IgD-negative memory B cell (primary cell): Measurements from ENCODE around the gene CTSK. TPM values are rescaled to one million over a fixed set of nuclear protein-coding genes. Genes with fewer than 3 reads are reported as not detected.
"Not testable (repeated sequence)": the region's sequence is repeated elsewhere in the genome, so short reads cannot be mapped to it uniquely, and the experiment has no call there.

ENCODE experiments used
- H3K27ac Mint-ChIP-seq, 3 donors: one replicate each; pipeline ENCODE4 v1.8.0; 2020 to 2022; ENCODE audit warnings: mild to moderate bottlenecking in 3 of 3, mixed read lengths in 3 of 3, moderate library complexity in 1 of 3
- H3K27me3 Mint-ChIP-seq: one replicate; pipeline ENCODE4 v1.8.0; 2021; ENCODE audit warnings: mixed read lengths
- H3K36me3 Mint-ChIP-seq: one replicate; pipeline ENCODE4 v1.8.0; 2020; ENCODE audit warnings: mild to moderate bottlenecking, mixed read lengths
- H3K4me1 Mint-ChIP-seq, 3 donors: one replicate each; pipeline ENCODE4 v1.8.0; 2020 to 2022; ENCODE audit warnings: mixed read lengths in 3 of 3, mild to moderate bottlenecking in 1 of 3
- H3K4me3 Mint-ChIP-seq, 4 donors: one replicate each; pipeline ENCODE4 v1.8.0; 2020 to 2022; ENCODE audit warnings: mild to moderate bottlenecking in 4 of 4, mixed read lengths in 4 of 4, moderate library complexity in 3 of 4
- H3K9me3 Mint-ChIP-seq, 3 donors: one replicate each; pipeline ENCODE4 v1.8.0; 2020 to 2021; ENCODE audit warnings: mixed read lengths in 3 of 3, mild to moderate bottlenecking in 1 of 3
- polyA plus RNA-seq: library from polyadenylated mRNA; unstranded; fragments of 300-500 nt; fragmentation: Illumina TruSeq; gene quantifications from one replicate; pipeline ENCODE4 v1.2.3, GENCODE V29; 2021

Gene CTSK
- polyA plus RNA-seq, 1 donor from 2014 or later = 1.0 TPM

GRCh38 chr1:150788946-150789345 lies 19.1 kb downstream of the CTSK start:
- Mint-ChIP-seq H3K9me3 (no peaks in the 10 kb centered on the region), H3K36me3 (peaks cover 2% of the 10 kb centered on the region), H3K4me3 (no peak overlapping the region), H3K4me1 (peaks cover 9 to 10% (median 10%) of the 10 kb centered on the region in 3 donors), H3K27ac (no peak overlapping the region), H3K27me3 (no peaks in the 10 kb centered on the region)

- H3K27ac Mint-ChIP-seq = no peak overlapping the region
Observed at GRCh38 chr1:150787455-150787854, 20.6 kb downstream of the CTSK start.

GRCh38 chr1:150780510-150780909 lies 27.6 kb downstream of the CTSK start:
- Mint-ChIP-seq H3K9me3 (no peaks in the 10 kb centered on the region), H3K27ac (no peak overlapping the region), H3K36me3 (no peaks in the 10 kb centered on the region), H3K4me3 (no peak overlapping the region), H3K27me3 (no peaks in the 10 kb centered on the region), H3K4me1 (peaks cover 0 to 6% (median 5%) of the 10 kb centered on the region in 3 donors)

More at GRCh38 chr1:150787455-150787854, 20.6 kb downstream of the CTSK start:
- H3K36me3 Mint-ChIP-seq = peaks cover 2% of the 10 kb centered on the region
- no peaks in the 10 kb centered on the region for H3K9me3 Mint-ChIP-seq
- H3K27me3 Mint-ChIP-seq = no peaks in the 10 kb centered on the region
- peaks cover 9 to 10% (median 10%) of the 10 kb centered on the region in 3 donors for H3K4me1 Mint-ChIP-seq
- no peak overlapping the region for H3K4me3 Mint-ChIP-seq

GRCh38 chr1:150778409-150778808 lies 29.7 kb downstream of the CTSK start:
- no peaks in the 10 kb centered on the region for H3K36me3 Mint-ChIP-seq
- H3K4me1 Mint-ChIP-seq = peaks cover 0 to 5% (median 5%) of the 10 kb centered on the region in 3 donors
- H3K27me3 Mint-ChIP-seq = no peaks in the 10 kb centered on the region
- H3K4me3 Mint-ChIP-seq = no peak overlapping the region
- no peaks in the 10 kb centered on the region for H3K9me3 Mint-ChIP-seq
- no peak overlapping the region for H3K27ac Mint-ChIP-seq

- H3K4me1 Mint-ChIP-seq = peaks cover 0 to 5% (median 5%) of the 10 kb centered on the region in 3 donors
- H3K4me3 Mint-ChIP-seq = no peak overlapping the region
- no peaks in the 10 kb centered on the region for H3K9me3 Mint-ChIP-seq
- no peak overlapping the region for H3K27ac Mint-ChIP-seq
- no peaks in the 10 kb centered on the region for H3K27me3 Mint-ChIP-seq
- peaks cover 1% of the 10 kb centered on the region for H3K36me3 Mint-ChIP-seq
Observed at GRCh38 chr1:150777544-150777943, 30.5 kb downstream of the CTSK start.

- peaks cover 6 to 12% (median 10%) of the 10 kb centered on the region in 3 donors for H3K4me1 Mint-ChIP-seq
- not testable (repeated sequence) for H3K27ac Mint-ChIP-seq, H3K36me3 Mint-ChIP-seq
Observed at GRCh38 chr1:150775931-150776505, 32.0 kb downstream of the CTSK start.

GRCh38 chr1:150775276-150775675 lies 32.8 kb downstream of the CTSK start:
- H3K27me3 Mint-ChIP-seq = no peaks in the 10 kb centered on the region
- peaks cover 1% of the 10 kb centered on the region for H3K36me3 Mint-ChIP-seq
- peaks cover 12 to 18% (median 15%) of the 10 kb centered on the region in 3 donors for H3K4me1 Mint-ChIP-seq
- H3K27ac Mint-ChIP-seq = no peak overlapping the region
- no peak overlapping the region for H3K4me3 Mint-ChIP-seq
- no peaks in the 10 kb centered on the region for H3K9me3 Mint-ChIP-seq

More at GRCh38 chr1:150775931-150776505, 32.0 kb downstream of the CTSK start:
- not testable (repeated sequence) for H3K27me3 Mint-ChIP-seq, H3K9me3 Mint-ChIP-seq, H3K4me3 Mint-ChIP-seq

GRCh38 chr1:150772326-150772725 lies 35.7 kb downstream of the CTSK start:
- peaks cover 11 to 17% (median 12%) of the 10 kb centered on the region in 3 donors for H3K4me1 Mint-ChIP-seq
- H3K9me3 Mint-ChIP-seq = no peaks in the 10 kb centered on the region
- no peak overlapping the region for H3K27ac Mint-ChIP-seq
- peaks cover 1% of the 10 kb centered on the region for H3K36me3 Mint-ChIP-seq
- no peaks in the 10 kb centered on the region for H3K27me3 Mint-ChIP-seq
- H3K4me3 Mint-ChIP-seq = no peak overlapping the region

- not testable (repeated sequence) for H3K36me3 Mint-ChIP-seq, H3K9me3 Mint-ChIP-seq, H3K27me3 Mint-ChIP-seq
- peak overlapping the region in 1 of 4 donors; percentile 44 for H3K4me3 Mint-ChIP-seq
- peaks cover 29 to 31% (median 31%) of the 10 kb centered on the region in 3 donors for H3K4me1 Mint-ChIP-seq
- peak overlapping the region in 1 of 3 donors; percentile 24 for H3K27ac Mint-ChIP-seq
Observed at GRCh38 chr1:150767704-150768103, 40.4 kb downstream of the CTSK start.

- not testable (repeated sequence) for H3K9me3 Mint-ChIP-seq
Observed at GRCh38 chr1:150765977-150766301, 42.1 kb downstream of the CTSK start.

GRCh38 chr1:150765296-150765976 lies 42.6 kb downstream of the CTSK start, which contains the start of gene CTSS:
CTSS (minus strand) TSS chr1:150765778; CDS start chr1:150764763, 1,015 bp downstream.
- H3K4me3 Mint-ChIP-seq = peak within 1 kb of the TSS; percentile 96
- peaks cover 29 to 36% (median 33%) of the 10 kb centered on the region in 3 donors for H3K4me1 Mint-ChIP-seq
- peaks cover 1% of the 10 kb centered on the region for H3K27me3 Mint-ChIP-seq
- H3K36me3 Mint-ChIP-seq = peaks cover 11% of the 10 kb centered on the region
- no peaks in the 10 kb centered on the region for H3K9me3 Mint-ChIP-seq
- H3K27ac Mint-ChIP-seq = peak within 1 kb of the TSS; percentile 93 to 98 (median 96)

More at GRCh38 chr1:150765977-150766301, 42.1 kb downstream of the CTSK start:
- Mint-ChIP-seq H3K27ac (peak overlapping the region; percentile 93 to 98 (median 96)), H3K4me3 (peak overlapping the region; percentile 96), H3K4me1 (peaks cover 31 to 37% (median 33%) of the 10 kb centered on the region in 3 donors)
- not testable (repeated sequence) for H3K27me3 Mint-ChIP-seq, H3K36me3 Mint-ChIP-seq

GRCh38 chr1:150764617-150765101 lies 43.4 kb downstream of the CTSK start:
- Mint-ChIP-seq H3K27ac (peak overlapping the region; percentile 93 to 98 (median 96)), H3K4me1 (peaks cover 36 to 43% (median 40%) of the 10 kb centered on the region in 3 donors), H3K27me3 (peaks cover 1% of the 10 kb centered on the region), H3K36me3 (peaks cover 14% of the 10 kb centered on the region), H3K9me3 (no peaks in the 10 kb centered on the region), H3K4me3 (peak overlapping the region; percentile 96)

- Mint-ChIP-seq H3K4me1 (peaks cover 37 to 44% (median 44%) of the 10 kb centered on the region in 3 donors), H3K27me3 (peaks cover 1% of the 10 kb centered on the region), H3K36me3 (peaks cover 14% of the 10 kb centered on the region), H3K9me3 (no peaks in the 10 kb centered on the region), H3K4me3 (peak overlapping the region; percentile 67 to 94 (median 80)), H3K27ac (no peak overlapping the region)
Observed at GRCh38 chr1:150763018-150763417, 45.0 kb downstream of the CTSK start.

- Mint-ChIP-seq H3K36me3 (peaks cover 14% of the 10 kb centered on the region), H3K9me3 (no peaks in the 10 kb centered on the region), H3K4me1 (peaks cover 37 to 44% (median 41%) of the 10 kb centered on the region in 3 donors), H3K4me3 (peak overlapping the region; percentile 48 to 94 (median 80)), H3K27ac (peak overlapping the region in 1 of 3 donors; percentile 60), H3K27me3 (peaks cover 1% of the 10 kb centered on the region)
Observed at GRCh38 chr1:150762552-150762951, 45.5 kb downstream of the CTSK start.

GRCh38 chr1:150761801-150762200 lies 46.3 kb downstream of the CTSK start:
- H3K9me3 Mint-ChIP-seq = no peaks in the 10 kb centered on the region
- peaks cover 1% of the 10 kb centered on the region for H3K27me3 Mint-ChIP-seq
- H3K27ac Mint-ChIP-seq = peak overlapping the region in 1 of 3 donors; percentile 60
- peaks cover 37 to 44% (median 41%) of the 10 kb centered on the region in 3 donors for H3K4me1 Mint-ChIP-seq
- H3K36me3 Mint-ChIP-seq = peaks cover 14% of the 10 kb centered on the region
- H3K4me3 Mint-ChIP-seq = peak overlapping the region in 1 of 4 donors; percentile 87
